ENCODE measurements around the gene SH3PXD2A.
A peak's percentile ranks its signal among the peaks of the same experiment; 100 is the strongest.

SH3PXD2A gene

GRCh38 chr10:103764296-103765088 is 90.9 kb downstream of the SH3PXD2A start:
- no peak for TF ChIP-seq ZNF311 (tag by site-specific recombination; IDR thresholded peaks at IDR 0.05; ENCODE audit: borderline replicate concordance)
- TF ChIP-seq ZSCAN4 (tag by site-specific recombination; IDR thresholded peaks at IDR 0.05), result no peak
- TF ChIP-seq ZNF658 (tag by site-specific recombination; IDR thresholded peaks at IDR 0.05), result no peak
- no peak for TF ChIP-seq TSHZ1 (tag by site-specific recombination; IDR thresholded peaks at IDR 0.05; ENCODE audit: borderline replicate concordance)
- no peak for TF ChIP-seq ZNF175 (tag by site-specific recombination; IDR thresholded peaks at IDR 0.05)
- TF ChIP-seq ZSCAN23 (tag by site-specific recombination; IDR thresholded peaks at IDR 0.05), result no peak
- TF ChIP-seq HOXC10 (CRISPR knock-in tag; IDR thresholded peaks at IDR 0.05), result no peak
- TF ChIP-seq ZNF561 (tag by site-specific recombination; IDR thresholded peaks at IDR 0.05; ENCODE audit: borderline replicate concordance), result no peak
- no peak for TF ChIP-seq ZNF148 (tag by site-specific recombination; IDR thresholded peaks at IDR 0.05; ENCODE audit: borderline replicate concordance)
- H3K4me3 ChIP-seq (ENCODE audit: low read depth, low read length), result no peak overlapping the region
- H3K27ac ChIP-seq (ENCODE audit: extremely low read depth, low read depth, low read length), result no peak overlapping the region
- H3K36me3 ChIP-seq (ENCODE audit: control insufficient read depth in 2 of 2, insufficient read depth in 1 of 2, low read length in 2 of 2), result peaks cover 0 to 10% of the 10 kb centered on the region in 2 experiments; a peak in 1 of 3 replicates
- CTCF ChIA-PET, result interaction anchor here (0.6 to 2.0 kb wide), 6 partner anchors 9 to 661 kb away, joined by 3 to 6 read pairs (median 3); no protein-coding TSS in a partner anchor
- no peaks in the 10 kb centered on the region for H3K9me3 ChIP-seq (ENCODE audit: control insufficient read depth, insufficient read depth, low read depth, low read length)
- H3K4me1 ChIP-seq (ENCODE audit: control insufficient read depth, insufficient read depth, low read length), result peaks cover 14% of the 10 kb centered on the region
- POLR2A ChIA-PET, result interaction anchor here (0.6 kb wide), 1 partner anchor 9 kb away, joined by 3 read pairs; no protein-coding TSS in a partner anchor

GRCh38 chr10:103763374-103764202 is 91.8 kb downstream of the SH3PXD2A start:
- H3K9me3 ChIP-seq (ENCODE audit: control insufficient read depth, insufficient read depth, low read depth, low read length), result no peaks in the 10 kb centered on the region
- peak; percentile 26; the same call in 1 of the 2 replicates for TF ChIP-seq GLIS2 (tag by site-specific recombination; IDR thresholded peaks at IDR 0.05)
- no peak for TF ChIP-seq ZXDB (tag by site-specific recombination; IDR thresholded peaks at IDR 0.05)
- TF ChIP-seq GLIS1 (tag by site-specific recombination; IDR thresholded peaks at IDR 0.05), result peak; percentile 52; the same call in 1 of the 2 replicates
- TF ChIP-seq ZNF341 (tag by site-specific recombination; IDR thresholded peaks at IDR 0.05; ENCODE audit: low read depth), result 0 out of 2 replicates have a peak, but pooled peaks have one; percentile 12
- TF ChIP-seq ZNF138 (tag by site-specific recombination; IDR thresholded peaks at IDR 0.05; ENCODE audit: borderline replicate concordance), result no peak
- peak; percentile 43; the same call in 1 of the 2 replicates for TF ChIP-seq ZIC2 (tag by site-specific recombination; IDR thresholded peaks at IDR 0.05)
- peak; percentile 36; the same call in 1 of the 2 replicates for TF ChIP-seq ZFHX2 (tag by site-specific recombination; conservative IDR thresholded peaks at IDR 0.05)
- H3K27ac ChIP-seq (ENCODE audit: extremely low read depth, low read depth, low read length), result no peak overlapping the region
- ChIA-PET CTCF (interaction anchor here (0.5 to 1.7 kb wide), 7 partner anchors 11 to 660 kb away, joined by 3 to 6 read pairs (median 3); no protein-coding TSS in a partner anchor), POLR2A (interaction anchor here (0.7 kb wide), 1 partner anchor 26 kb away, joined by 4 read pairs; no protein-coding TSS in a partner anchor)
- peaks cover 18% of the 10 kb centered on the region for H3K4me1 ChIP-seq (ENCODE audit: control insufficient read depth, insufficient read depth, low read length)
- peaks cover 0 to 10% of the 10 kb centered on the region in 2 experiments; a peak in 1 of 3 replicates for H3K36me3 ChIP-seq (ENCODE audit: control insufficient read depth in 2 of 2, insufficient read depth in 1 of 2, low read length in 2 of 2)
- H3K4me3 ChIP-seq (ENCODE audit: low read depth, low read length), result no peak overlapping the region
